Fibroblast of villous mesenchyme (primary cell): ENCODE results near the gene TIGD3. TPM values are rescaled to one million over a fixed set of nuclear protein-coding genes. Genes with fewer than 3 reads are reported as not detected.

ENCODE experiments used
- DNase-seq: peaks from one replicate; pipeline ENCODE4 v3.0.0-alpha.2; 2010; ENCODE audit warnings: low read depth
- H3K4me3 ChIP-seq: 2 replicates; pipeline ENCODE4 v1.5.1; 2011; ENCODE audit warnings: low read depth, mild to moderate bottlenecking, low read length
- CTCF ChIP-seq: IDR thresholded peaks from 2 replicates; pipeline ENCODE4 v1.5.1; 2012; ENCODE audit warnings: low read depth, mild to moderate bottlenecking, low read length; ENCODE audit not compliant: insufficient read depth
- total RNA-seq: library from RNA; depleted of rRNA; stranded (reverse); fragments of >200 nt; gene quantifications from 2 replicates; pipeline ENCODE4 v1.2.3, GENCODE V29; 2012

TIGD3 gene
- total RNA-seq, 1 donor, result not detected

- no peak overlapping the region for H3K4me3 ChIP-seq
- TF ChIP-seq CTCF, result no peak
- no peak for DNase-seq
These were observed 46.7 kb downstream of the TIGD3 start for GRCh38 chr11:65401073-65401802.

GRCh38 chr11:65401803-65402248 is 47.3 kb downstream of the TIGD3 start:
- DNase-seq, result no peak
- no peak for TF ChIP-seq CTCF
- H3K4me3 ChIP-seq, result no peak overlapping the region

GRCh38 chr11:65402790-65403189 is 48.2 kb downstream of the TIGD3 start:
- DNase-seq, result no peak
- no peak for TF ChIP-seq CTCF
- H3K4me3 ChIP-seq, result no peak overlapping the region

GRCh38 chr11:65403607-65404121 is 49.1 kb downstream of the TIGD3 start:
- no peak overlapping the region for H3K4me3 ChIP-seq
- DNase-seq, result no peak
- no peak for TF ChIP-seq CTCF

- DNase-seq, result no peak
- TF ChIP-seq CTCF, result no peak
- no peak overlapping the region for H3K4me3 ChIP-seq
These were observed 49.7 kb downstream of the TIGD3 start for GRCh38 chr11:65404210-65404609.

- H3K4me3 ChIP-seq, result no peak overlapping the region
- DNase-seq, result no peak
- TF ChIP-seq CTCF, result no peak
These were observed 50.2 kb downstream of the TIGD3 start for GRCh38 chr11:65404638-65405339.

Other genes with a start within 250 kb of the TIGD3 start
- gene TM7SF2, start 242.9 kb upstream of the TIGD3 start, total RNA-seq, result 31.6 and 45.8 TPM in 2 replicates
- gene ZNHIT2, start 237.1 kb upstream of the TIGD3 start, total RNA-seq, result 11.2 and 15.1 TPM in 2 replicates
- gene FAU, start 232.6 kb upstream of the TIGD3 start, total RNA-seq, result 137 and 279 TPM in 2 replicates
- 41.2 and 54.4 TPM in 2 replicates for gene MRPL49, start 232.4 kb upstream of the TIGD3 start, total RNA-seq
- gene SYVN1, start 220.2 kb upstream of the TIGD3 start, total RNA-seq, result 13.0 and 13.5 TPM in 2 replicates
- not detected in 2 replicates for gene SPDYC, start 184.5 kb upstream of the TIGD3 start, total RNA-seq
- gene CAPN1, start 172.8 kb upstream of the TIGD3 start, total RNA-seq, result 123 and 133 TPM in 2 replicates
- gene POLA2, start 92.8 kb upstream of the TIGD3 start, total RNA-seq, result 7.1 and 12.1 TPM in 2 replicates
- 21.3 and 32.8 TPM in 2 replicates for gene CDC42EP2, start 39.9 kb upstream of the TIGD3 start, total RNA-seq
- 47.0 and 60.9 TPM in 2 replicates for gene DPF2, start 20.9 kb upstream of the TIGD3 start, total RNA-seq
- 1.7 and 2.9 TPM in 2 replicates for gene SLC25A45, start 27.9 kb downstream of the TIGD3 start, total RNA-seq
- gene FRMD8, start 31.9 kb downstream of the TIGD3 start, total RNA-seq, result 44.5 and 60.6 TPM in 2 replicates
- 413 and 487 TPM in 2 replicates for gene NEAT1, start 68.0 kb downstream of the TIGD3 start, total RNA-seq
- gene MALAT1, start 144.3 kb downstream of the TIGD3 start, total RNA-seq, result 12,351 and 16,563 TPM in 2 replicates
- gene SCYL1, start 170.3 kb downstream of the TIGD3 start, total RNA-seq, result 125 and 135 TPM in 2 replicates
- 23.7 and 24.2 TPM in 2 replicates for gene LTBP3, start 203.6 kb downstream of the TIGD3 start, total RNA-seq
- 31.1 and 49.6 TPM in 2 replicates for gene ZNRD2, start 215.7 kb downstream of the TIGD3 start, total RNA-seq
- 19.0 and 27.4 TPM in 2 replicates for gene FAM89B, start 217.8 kb downstream of the TIGD3 start, total RNA-seq
- 33.7 and 47.7 TPM in 2 replicates for gene EHBP1L1, start 221.3 kb downstream of the TIGD3 start, total RNA-seq
- under 0.01 TPM in 1 of 2 replicates, not detected in the other for gene KCNK7, start 241.0 kb downstream of the TIGD3 start, total RNA-seq